Left cardiac atrium (tissue), 4 donors: ENCODE data around the gene C1QTNF9. TPM values are rescaled to one million over a fixed set of nuclear protein-coding genes. Genes with fewer than 3 reads are reported as not detected.

Experiments used
- ATAC-seq, 2 donors: fragments of 200-7000 bp; cut with Tn5 transposase; one replicate each; pipeline ENCODE4 v1.9.1; 2020; ENCODE audit warnings: mild to moderate bottlenecking in 2 of 2, moderate library complexity in 2 of 2
- DNase-seq: peaks from one replicate; pipeline ENCODE4 v3.0.0-alpha.2; 2020
- intact Hi-C, 2 donors: fragments of 100-400 bp; cut with DNase I; formaldehyde crosslinking; loops; one replicate each; pipeline versions ENCODE4 v1.14.1 to v1.15.1; 2022 to 2023
- total RNA-seq, 2 donors: library from RNA; stranded (reverse); fragmentation: NEBNext Ultra II Directional; extraction: Animal tissue kit (Norgen Biotek cat#: 25700); gene quantifications; one replicate each; pipeline ENCODE4 v1.2.1, GENCODE V29; 2021
- donor health status: DM: no; HTN: yes; CAD: no.
- donor health status: DM: no; HTN: yes; CAD: no; lungs with severe emphysema.
- donor health status: DM: yes; HTN: yes; CAD: no.
- donor health status: Dilated cardiomyopathy.

C1QTNF9 gene
- total RNA-seq, 2 donors from 2014 or later: 0.47 to 1.7 TPM

- ATAC-seq: peak; percentile 9 to 52
- intact Hi-C loops: no loop called here
- DNase-seq: no peak
Observed at GRCh38 chr13:24280720-24281119, 28.7 kb upstream of the C1QTNF9 start.

DNA sequence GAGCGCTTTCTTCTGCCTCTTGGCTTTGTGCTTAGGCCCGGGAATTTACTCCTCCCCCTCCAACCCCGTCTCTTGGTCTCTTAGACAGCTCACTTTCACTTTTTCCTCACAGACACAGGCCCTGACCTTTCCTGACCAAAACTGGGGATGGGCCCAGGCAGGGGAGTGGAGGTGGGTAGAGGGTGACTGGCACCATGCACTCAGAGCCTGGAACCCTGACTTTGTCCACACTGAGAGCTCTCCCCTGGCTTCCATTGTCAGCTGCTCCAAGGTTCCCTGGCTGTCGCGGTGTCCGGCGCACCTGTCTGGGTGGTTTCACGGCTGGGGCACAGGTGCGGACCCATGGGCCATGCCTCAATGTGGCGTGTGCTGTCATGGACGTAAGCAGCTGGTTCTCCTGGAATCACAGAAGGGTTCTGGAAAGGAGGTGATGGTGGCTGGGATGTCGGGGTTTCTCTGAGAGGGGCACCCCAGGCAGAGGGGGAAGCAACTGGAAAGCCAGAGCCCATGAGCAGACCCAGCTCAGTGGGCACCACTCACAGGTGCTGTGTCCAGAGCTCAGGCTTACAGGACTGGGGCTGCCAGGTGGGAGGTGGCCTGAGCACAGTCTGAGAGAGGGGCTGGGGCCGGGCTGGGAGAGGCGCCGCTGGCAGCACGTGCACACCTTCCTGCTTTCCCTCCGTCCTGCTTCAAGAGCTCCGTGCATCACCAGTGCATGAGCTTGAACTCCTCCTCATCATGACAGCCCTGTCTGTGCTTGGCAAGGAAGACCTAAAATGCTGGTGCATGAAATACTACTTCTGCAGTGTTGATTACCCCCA, 28.0 kb upstream of the C1QTNF9 start:
- ATAC-seq: peak; percentile 21 to 44

GRCh38 chr13:24282256-24282655, 27.1 kb upstream of the C1QTNF9 start:
- intact Hi-C loops: no loop called here
- ATAC-seq (no peak), DNase-seq (no peak)

More for the DNA sequence above, 28.0 kb upstream of the C1QTNF9 start:
- intact Hi-C loops: no loop called here
- no peak for DNase-seq

GRCh38 chr13:24284889-24285565, 24.4 kb upstream of the C1QTNF9 start:
- intact Hi-C loops: no loop called here
- DNase-seq (no peak), ATAC-seq (no peak)

DNA sequence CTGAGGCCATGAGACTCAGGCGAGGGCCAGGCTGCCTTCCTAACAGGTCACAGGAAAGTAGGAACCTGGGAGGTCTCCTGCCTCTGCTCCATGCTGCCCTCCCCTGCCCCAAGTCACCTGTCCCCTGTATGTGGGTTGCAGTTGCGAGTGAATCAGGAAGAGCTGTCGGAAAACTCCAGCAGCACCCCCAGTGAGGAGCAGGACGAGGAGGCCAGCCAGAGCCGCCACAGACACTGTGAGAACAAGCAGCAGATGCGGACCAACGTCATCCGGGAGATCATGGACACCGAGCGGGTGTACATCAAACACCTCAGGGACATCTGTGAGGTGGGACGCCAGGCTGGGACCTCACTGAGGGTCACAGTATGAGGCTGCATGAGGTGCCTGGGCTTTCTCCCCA, 22.8 kb upstream of the C1QTNF9 start:
- no peak for DNase-seq
- ATAC-seq: no peak
- intact Hi-C loops: no loop called here

GRCh38 chr13:24287748-24288287, 21.6 kb upstream of the C1QTNF9 start:
- ATAC-seq: no peak
- DNase-seq: no peak
- intact Hi-C loops: no loop called here

- ATAC-seq (no peak), DNase-seq (no peak)
Observed at GRCh38 chr13:24288870-24289269, 20.5 kb upstream of the C1QTNF9 start.

GRCh38 chr13:24290280-24290932, 19.0 kb upstream of the C1QTNF9 start:
- intact Hi-C loops: no loop called here

More at GRCh38 chr13:24288870-24289269, 20.5 kb upstream of the C1QTNF9 start:
- intact Hi-C loops: no loop called here

DNA sequence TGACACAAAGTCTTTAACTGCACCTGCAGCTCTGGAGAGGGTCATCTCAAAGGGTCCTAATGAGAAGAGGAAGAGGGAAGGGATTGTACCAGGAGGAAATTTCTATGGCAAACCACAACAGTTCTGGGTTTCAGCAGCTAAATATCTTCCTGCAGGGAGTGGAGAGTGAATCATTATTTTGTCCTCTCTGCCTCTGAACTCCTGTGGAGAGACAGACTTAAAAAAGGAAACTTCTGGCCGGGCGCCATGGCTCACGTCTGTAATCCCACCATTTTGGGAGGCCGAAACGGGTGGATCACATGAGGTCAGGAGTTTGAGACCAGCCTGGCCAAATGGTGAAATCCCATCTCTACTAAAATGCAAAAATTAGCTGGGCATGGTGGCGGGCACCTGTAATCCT, 16.9 kb upstream of the C1QTNF9 start:
- DNase-seq: no peak
- no peak for ATAC-seq
- intact Hi-C loops: no loop called here

More at GRCh38 chr13:24290280-24290932, 19.0 kb upstream of the C1QTNF9 start:
- DNase-seq: no peak
- no peak for ATAC-seq

- intact Hi-C loops: no loop called here
- no peak for ATAC-seq
- DNase-seq: no peak
Observed at GRCh38 chr13:24293746-24294145, 15.6 kb upstream of the C1QTNF9 start.

DNA sequence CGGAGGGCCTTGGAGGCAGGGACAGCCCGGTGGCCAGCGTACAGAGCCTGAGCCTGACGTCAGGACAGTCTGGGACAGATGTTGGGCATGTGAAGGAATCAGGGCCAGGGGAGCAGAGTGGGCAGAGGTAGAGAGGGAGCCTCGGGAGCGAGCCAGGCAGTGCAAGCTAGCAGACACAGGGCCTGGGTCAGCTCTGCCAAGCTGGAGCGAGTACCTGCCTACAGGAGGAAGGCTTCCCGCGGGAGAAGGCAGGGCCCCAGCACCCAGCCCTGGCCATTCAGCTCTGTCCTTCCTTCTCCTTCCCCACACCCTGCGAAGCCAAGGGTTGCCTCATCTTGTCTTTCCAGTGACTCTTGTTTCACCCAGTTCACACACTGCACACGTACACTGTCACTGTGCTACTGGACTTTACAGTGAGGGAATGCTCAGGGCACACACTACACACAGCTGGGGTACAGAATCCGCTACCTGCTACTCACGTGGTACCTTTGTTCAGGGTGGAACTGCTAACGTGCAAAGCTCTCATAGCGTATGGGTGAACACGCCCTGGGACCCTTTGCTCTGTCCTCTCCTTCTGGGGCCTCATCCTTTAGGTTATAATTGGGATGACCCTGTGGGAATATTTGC, 9.8 kb upstream of the C1QTNF9 start:
- DNase-seq (no peak), ATAC-seq (no peak)
- intact Hi-C loops: no loop called here

- intact Hi-C loops: no loop called here
- no peak for DNase-seq
Observed at GRCh38 chr13:24301434-24301833, 7.9 kb upstream of the C1QTNF9 start.

DNA sequence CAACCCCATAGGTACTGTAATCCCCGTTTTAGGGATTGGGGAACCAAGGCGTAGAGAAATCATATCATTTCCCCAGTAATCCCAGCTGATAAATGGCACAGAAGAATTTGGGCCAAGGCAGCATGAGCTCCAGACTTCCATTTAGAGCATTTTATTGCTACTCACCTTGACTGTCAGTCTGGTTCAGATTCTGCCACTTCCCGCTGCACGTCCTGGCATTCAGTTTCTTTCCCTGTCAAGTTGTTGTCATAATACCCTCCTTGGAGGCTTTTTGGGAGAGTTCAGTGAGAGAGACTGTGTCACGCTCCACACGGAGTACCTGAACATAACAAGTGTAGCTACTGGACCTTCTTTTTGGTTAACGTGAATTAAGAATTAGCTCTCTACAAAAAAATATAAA, 7.5 kb upstream of the C1QTNF9 start:
- intact Hi-C loops: no loop called here
- DNase-seq (no peak), ATAC-seq (no peak)

More at GRCh38 chr13:24301434-24301833, 7.9 kb upstream of the C1QTNF9 start:
- ATAC-seq: no peak

GRCh38 chr13:24304620-24305019, 4.8 kb upstream of the C1QTNF9 start:
- DNase-seq (no peak), ATAC-seq (no peak)
- intact Hi-C loops: no loop called here

DNA sequence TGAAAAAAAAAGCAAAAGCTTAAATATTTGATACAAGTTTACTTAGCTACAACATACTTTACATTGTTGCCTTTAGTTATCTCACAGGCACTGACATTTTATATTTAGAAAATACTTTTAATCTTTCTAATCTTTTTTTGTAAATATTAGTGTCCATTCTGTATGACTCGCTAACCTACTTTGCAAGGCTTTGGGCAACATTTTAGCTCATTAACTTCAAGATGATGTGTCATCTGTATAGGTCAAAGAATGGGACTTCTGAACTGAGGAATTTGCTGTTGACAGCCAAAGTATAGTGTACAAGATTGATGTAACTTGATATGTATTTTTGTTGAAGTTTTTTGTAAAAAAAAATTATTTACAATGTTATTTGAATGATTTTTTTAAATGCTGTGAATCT, 2.7 kb upstream of the C1QTNF9 start:
- ATAC-seq: no peak
- intact Hi-C loops: no loop called here
- DNase-seq: no peak

DNA sequence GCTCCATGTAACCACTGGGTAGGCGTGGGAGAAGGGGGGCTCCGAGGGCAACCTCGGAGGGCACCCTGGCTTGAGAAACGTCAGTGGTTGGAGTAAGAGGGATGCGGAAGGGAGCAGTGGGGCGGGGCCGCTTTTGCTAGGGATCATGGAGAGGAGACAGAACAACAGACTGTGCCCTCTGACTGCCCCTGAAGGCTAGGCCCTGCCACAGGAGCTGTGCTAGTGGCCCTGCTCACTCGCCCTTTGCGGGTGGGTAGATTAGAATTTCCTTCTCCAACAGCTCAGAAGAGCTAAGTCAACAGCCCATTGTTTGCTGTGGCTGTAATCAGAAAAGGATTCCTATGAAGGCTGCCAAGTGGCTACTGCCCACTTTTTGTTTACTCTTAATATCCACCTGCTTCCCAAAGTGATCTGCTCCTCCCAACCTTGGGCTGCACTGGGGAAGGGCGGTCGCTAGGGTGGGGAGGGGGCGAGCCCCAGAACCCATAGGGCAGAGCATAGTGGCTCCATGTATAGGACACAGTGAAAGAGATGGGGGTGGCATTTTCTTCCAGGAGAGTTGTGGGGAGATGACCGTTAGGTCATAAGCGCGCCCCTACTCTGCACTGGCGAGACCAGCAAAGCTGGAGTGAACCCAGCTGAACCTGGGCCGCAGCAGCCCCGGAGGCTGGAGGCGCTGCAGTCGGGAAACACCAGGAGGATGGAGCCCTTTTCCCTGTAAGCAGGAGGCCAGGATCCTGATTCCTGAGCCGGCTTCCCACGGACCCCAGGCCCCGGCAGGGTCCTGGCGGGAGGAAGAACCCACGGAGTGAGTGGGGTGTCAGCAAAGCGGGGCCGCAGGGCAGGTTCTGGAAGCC, 1.9 kb upstream of the C1QTNF9 start:
- DNase-seq (peak; percentile 42), ATAC-seq (peak; percentile 58 to 60)
- intact Hi-C loops: no loop called here

DNA sequence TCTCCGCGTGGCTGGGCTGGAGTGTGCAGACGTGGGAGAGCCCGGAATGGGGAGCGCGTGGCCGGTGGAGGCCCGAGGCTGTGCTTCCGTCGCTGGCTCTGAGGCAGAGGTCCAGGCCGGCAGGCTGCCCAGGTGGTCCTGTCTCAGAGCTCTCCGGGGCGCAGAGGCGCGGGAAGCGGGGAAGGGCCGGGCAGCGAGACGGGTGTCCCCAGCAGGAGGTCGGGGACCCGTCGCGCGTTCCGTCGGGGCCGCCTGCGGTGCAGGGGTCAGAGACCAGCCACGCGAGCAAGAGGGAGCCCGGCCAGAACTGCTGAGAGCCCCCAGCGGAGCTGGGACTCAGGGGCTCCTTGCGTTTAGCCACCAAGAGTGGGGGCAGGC, 1.3 kb upstream of the C1QTNF9 start:
- no peak for DNase-seq
- ATAC-seq: peak; percentile 24 to 31
- intact Hi-C loops: no loop called here

GRCh38 chr13:24308488-24309020, 826 bp upstream of the C1QTNF9 start:
- intact Hi-C loops: no loop called here
- no peak for DNase-seq
- peak; percentile 12 to 19 for ATAC-seq
